HuH-7 (cell line): ENCODE results near the gene APOL2.
"Not testable (repeated sequence)": the region's sequence is repeated elsewhere in the genome, so short reads cannot be mapped to it uniquely, and the experiment has no call there.

Experiments used
- DNase-seq: peaks from one replicate; pipeline ENCODE4 v3.0.0; 2011; ENCODE audit warnings: low spot score

Gene APOL2

GRCh38 chr22:36221799-36222751, 17.3 kb downstream of the APOL2 start:
- peak; percentile 45 for DNase-seq

DNA sequence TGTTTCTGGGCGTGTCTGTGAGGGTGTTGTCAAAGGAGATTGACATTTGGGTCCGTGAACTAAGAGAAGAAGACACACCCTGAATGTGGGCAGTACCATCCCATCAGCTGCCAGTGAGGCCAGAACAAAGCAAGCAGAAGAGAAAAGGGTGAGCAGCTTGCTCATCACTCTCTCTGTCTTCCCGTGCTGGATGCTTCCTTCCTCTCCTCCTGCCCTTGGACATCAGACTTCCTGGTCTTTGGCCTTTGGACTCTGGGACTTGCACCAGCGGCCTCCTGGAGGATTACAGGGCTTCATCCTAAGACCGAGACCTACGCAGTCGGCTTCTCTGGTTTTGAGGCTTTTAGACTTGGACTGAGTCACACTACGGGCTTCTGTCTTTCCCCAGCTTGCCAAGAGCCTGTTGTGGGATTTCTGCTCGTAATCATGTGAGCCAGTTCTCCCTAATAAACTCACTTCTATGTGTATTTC, 18.8 kb downstream of the APOL2 start:
- DNase-seq = no peak

- no peak for DNase-seq
Measured at GRCh38 chr22:36218648-36219193, 20.6 kb downstream of the APOL2 start.

DNA sequence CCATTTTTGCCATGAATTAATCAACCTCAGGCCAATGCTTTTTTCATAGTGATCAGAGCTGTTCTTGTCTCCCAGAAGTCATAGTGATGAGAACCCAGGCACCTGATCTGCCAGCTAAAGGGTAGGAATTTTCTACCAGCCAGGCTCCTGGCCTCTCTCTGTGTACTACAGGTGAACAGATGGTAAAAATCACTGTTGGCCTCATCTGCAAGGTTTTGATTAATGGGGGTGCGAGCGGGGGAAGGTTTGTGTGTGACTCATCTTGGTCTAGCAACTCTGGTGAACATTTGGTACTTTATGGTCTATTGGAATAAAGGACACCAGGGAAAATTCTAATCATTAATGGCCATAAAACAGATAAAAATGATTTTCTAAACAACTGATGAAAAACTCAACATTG, 23.3 kb downstream of the APOL2 start:
- no peak for DNase-seq

GRCh38 chr22:36213586-36213985, 25.7 kb downstream of the APOL2 start:
- DNase-seq = no peak

- no peak for DNase-seq
Measured at GRCh38 chr22:36212901-36213300, 26.4 kb downstream of the APOL2 start.

DNA sequence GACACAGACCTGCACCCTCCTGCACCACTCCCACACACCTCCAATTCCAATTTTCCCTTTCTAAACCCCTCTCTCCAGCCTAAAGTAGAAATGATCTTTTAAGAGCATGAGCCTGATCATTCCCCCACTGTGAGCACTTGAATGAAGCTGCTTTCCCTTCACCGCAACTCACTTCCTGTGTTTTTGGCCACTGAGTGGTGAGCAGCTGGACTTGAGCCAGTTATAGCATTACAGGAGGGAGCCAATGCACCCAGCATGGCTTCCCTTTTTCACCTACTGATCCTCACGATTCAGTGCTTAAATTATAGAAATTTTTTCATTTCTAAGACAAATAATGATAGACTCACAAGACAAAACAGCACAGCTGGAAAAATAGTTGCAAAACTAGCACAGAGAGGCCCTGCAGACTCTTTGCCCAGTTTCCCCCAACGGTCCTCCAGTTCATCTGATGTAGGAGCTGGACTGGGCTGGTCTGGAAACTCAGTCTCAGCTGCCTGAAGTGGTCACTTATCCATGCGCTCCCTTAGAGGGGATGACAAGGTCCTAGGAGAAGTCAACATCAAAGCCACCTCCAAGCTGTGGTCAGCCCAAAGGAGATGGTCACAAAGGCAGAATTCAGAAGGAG, 28.0 kb downstream of the APOL2 start:
- DNase-seq = no peak

GRCh38 chr22:36210224-36210623, 29.1 kb downstream of the APOL2 start:
- no peak for DNase-seq

DNA sequence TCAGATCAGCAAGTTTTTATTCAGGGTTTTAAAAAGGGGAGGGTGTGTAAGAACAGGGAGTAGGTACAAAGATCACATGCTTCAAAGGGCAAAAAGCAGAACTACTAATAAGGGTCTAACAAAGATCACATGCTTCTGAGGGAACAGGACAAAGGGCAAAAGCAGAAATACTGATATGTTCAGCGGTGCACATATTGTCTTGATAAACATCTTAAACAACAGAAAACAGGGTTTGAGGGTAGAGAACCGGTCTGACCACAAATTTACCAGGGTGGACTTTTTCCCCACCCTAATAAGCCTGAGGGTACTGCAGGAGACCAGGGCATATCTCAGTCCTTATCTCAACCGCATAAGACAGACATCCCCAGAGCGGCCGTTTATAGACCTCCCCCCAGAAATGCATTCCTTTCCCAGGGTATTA, 29.8 kb downstream of the APOL2 start:
- not testable (repeated sequence) for DNase-seq

GRCh38 chr22:36208914-36209313, 30.4 kb downstream of the APOL2 start:
- no peak for DNase-seq

- DNase-seq = no peak
Measured at GRCh38 chr22:36208162-36208765, 31.1 kb downstream of the APOL2 start.

DNA sequence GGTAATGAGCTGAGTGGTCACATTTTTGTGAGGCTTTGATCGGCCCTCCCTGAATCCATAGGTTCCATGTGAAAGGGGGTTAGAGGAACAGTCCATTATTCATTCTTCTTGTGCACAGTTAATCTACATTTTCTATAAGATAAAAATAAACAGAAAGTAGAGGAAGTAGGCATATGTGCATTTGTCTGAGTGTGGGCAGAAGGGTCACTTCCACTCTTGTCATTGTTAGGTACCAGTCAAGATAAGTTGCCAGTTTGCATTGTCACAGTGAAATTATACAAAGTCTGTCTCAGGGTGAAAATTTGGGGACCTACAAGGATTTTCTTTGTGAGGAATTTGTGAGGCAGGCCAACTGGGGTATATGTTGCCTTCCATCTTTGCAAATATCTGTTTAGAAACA, 33.1 kb downstream of the APOL2 start:
- no peak for DNase-seq

- DNase-seq = not testable (repeated sequence)
Measured at GRCh38 chr22:36205573-36205972, 33.8 kb downstream of the APOL2 start.

DNA sequence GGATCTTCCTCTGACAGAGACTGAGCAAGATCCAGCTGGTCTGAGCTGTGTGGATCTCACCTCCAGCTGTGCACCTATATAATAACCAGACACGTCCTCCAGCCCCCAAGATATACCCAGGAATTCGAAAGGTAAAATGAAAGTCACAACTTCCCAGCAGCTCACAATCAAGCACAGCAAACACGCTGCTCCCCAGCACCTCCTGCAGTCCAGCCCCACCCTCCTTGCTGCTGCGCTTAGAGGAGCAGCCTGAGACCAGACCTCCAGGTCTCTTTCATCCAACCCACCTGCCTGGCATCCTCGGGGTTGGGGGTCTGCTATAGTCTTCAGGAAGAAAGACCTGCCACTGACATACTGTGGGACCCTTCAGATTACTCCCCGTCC, 34.7 kb downstream of the APOL2 start:
- DNase-seq = no peak

- DNase-seq = no peak
Measured at GRCh38 chr22:36204001-36204631, 35.2 kb downstream of the APOL2 start.

GRCh38 chr22:36203441-36203840, 35.9 kb downstream of the APOL2 start:
- DNase-seq = not testable (repeated sequence)

DNA sequence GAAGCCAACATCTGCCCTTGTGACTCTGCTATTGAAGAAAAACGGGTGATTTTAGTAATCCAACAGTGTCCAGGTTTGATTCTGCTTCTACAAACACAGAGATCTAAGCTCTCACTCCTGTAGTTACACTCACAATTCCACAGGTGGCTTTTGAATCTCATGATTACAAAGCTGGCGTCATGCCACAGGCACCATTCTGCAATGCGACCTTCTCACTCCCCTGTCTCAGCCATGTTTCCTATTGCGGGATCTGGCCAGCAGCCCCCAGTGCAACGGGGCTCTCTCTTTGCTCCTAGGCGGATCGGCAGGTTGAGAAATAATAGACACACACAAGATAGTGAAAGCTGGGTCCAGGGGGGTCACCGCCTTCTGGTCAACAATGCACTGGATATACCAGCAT, 36.4 kb downstream of the APOL2 start:
- DNase-seq = not testable (repeated sequence)

GRCh38 chr22:36201630-36202319, 37.6 kb downstream of the APOL2 start, which contains the start of gene APOL4:
TSS of gene APOL4 (minus strand) at chr22:36201809. CDS start at chr22:36201734, 75 bp downstream.
- no peak for DNase-seq

DNA sequence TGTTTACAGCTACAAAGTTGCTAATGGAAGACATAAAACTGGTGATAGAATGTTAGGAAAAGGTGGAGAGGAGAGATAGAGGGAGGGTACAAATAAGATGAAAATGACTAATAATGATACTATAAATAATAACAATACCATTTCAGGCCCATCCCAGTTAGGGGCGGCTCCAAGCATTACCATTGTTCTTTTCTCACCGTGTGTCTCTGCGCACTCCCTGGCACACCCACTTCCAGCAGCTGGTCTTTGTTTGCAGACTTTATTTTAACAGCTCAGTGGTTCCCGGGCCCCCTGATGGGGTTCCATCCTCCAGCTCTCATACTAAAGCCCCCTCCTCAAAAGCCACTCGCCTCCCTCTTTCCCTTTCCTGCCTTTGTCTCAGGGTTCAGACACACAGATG, 38.3 kb downstream of the APOL2 start:
- DNase-seq = not testable (repeated sequence)

DNA sequence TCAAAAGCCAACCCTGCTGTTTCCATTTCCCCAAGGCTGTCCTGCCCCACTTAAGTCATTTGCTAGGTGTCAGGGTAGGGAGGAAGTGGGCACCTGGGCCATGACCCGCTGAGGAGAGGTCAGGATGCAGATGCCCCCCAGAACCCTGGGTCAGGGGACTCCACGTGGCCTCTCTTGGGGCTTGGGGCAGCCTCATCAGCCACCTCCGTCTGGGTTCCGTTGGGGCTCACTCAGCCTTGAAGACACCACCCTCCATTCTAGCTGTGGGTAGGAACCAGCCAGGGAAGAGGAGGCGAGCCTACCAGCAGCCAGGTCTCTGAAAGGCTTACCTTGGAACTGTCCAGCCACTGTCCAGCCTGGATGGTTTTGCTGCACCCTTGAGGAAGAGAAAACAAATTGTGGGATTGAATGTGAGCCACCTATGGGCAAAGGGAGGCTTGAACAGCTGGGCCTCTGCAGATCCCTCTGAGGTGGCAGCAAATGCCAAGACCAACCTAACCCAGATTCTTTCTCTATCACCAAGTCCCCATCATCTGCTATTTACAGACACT, 40.3 kb downstream of the APOL2 start:
- no peak for DNase-seq

- DNase-seq = no peak
Measured at GRCh38 chr22:36198536-36198935, 40.8 kb downstream of the APOL2 start.
